ENCODE results near the gene KDM4C.
A peak's percentile ranks its signal among the peaks of the same experiment; 100 is the strongest.
"Not testable (repeated sequence)": the region's sequence is repeated elsewhere in the genome, so short reads cannot be mapped to it uniquely, and the experiment has no call there.

The KDM4C gene

GRCh38 chr9:6766606-6767005, 8.8 kb downstream of the KDM4C start:
- peaks cover 3% of the 10 kb centered on the region for H3K36me3 Mint-ChIP-seq (ENCODE audit: insufficient read depth)
- ATAC-seq (replicated peaks; ENCODE audit: extremely low read depth, poor library complexity, severe bottlenecking) (no peak), DNase-seq (ENCODE audit: low spot score in 2 of 2) (no peak)
- H3K4me1 Mint-ChIP-seq, result peaks cover 49% of the 10 kb centered on the region
- H3K4me3 Mint-ChIP-seq, result no peak overlapping the region
- no peaks in the 10 kb centered on the region for H3K27me3 Mint-ChIP-seq
- H3K9me3 Mint-ChIP-seq, result no peaks in the 10 kb centered on the region
- H3K27ac Mint-ChIP-seq (ENCODE audit: low read depth), result no peak overlapping the region

- not testable (repeated sequence) for H3K4me3 Mint-ChIP-seq; DNase-seq (ENCODE audit: low spot score in 2 of 2); H3K36me3 Mint-ChIP-seq (ENCODE audit: insufficient read depth); H3K9me3 Mint-ChIP-seq; ATAC-seq (replicated peaks; ENCODE audit: extremely low read depth, poor library complexity, severe bottlenecking); H3K27me3 Mint-ChIP-seq
- peaks cover 35% of the 10 kb centered on the region for H3K4me1 Mint-ChIP-seq
- peak overlapping the region; percentile 78 for H3K27ac Mint-ChIP-seq (ENCODE audit: low read depth)
These were observed 10.8 kb downstream of the KDM4C start for GRCh38 chr9:6768587-6768986.

GRCh38 chr9:6771722-6772121, 13.9 kb downstream of the KDM4C start:
- no peak overlapping the region for H3K4me3 Mint-ChIP-seq
- H3K36me3 Mint-ChIP-seq (ENCODE audit: insufficient read depth), result peaks cover 5% of the 10 kb centered on the region
- no peaks in the 10 kb centered on the region for H3K27me3 Mint-ChIP-seq
- no peaks in the 10 kb centered on the region for H3K9me3 Mint-ChIP-seq
- H3K27ac Mint-ChIP-seq (ENCODE audit: low read depth), result no peak overlapping the region
- no peak for ATAC-seq (replicated peaks; ENCODE audit: extremely low read depth, poor library complexity, severe bottlenecking)
- DNase-seq (ENCODE audit: low spot score in 2 of 2), result no peak
- H3K4me1 Mint-ChIP-seq, result peaks cover 22% of the 10 kb centered on the region

GRCh38 chr9:6777213-6777902, 19.6 kb downstream of the KDM4C start:
- Mint-ChIP-seq H3K4me3 (no peak overlapping the region), H3K27me3 (no peaks in the 10 kb centered on the region), H3K9me3 (no peaks in the 10 kb centered on the region), H3K36me3 (ENCODE audit: insufficient read depth) (peaks cover 6% of the 10 kb centered on the region), H3K4me1 (peaks cover 52% of the 10 kb centered on the region), H3K27ac (ENCODE audit: low read depth) (peak overlapping the region; percentile 54)
- DNase-seq (ENCODE audit: low spot score in 2 of 2) (no peak), ATAC-seq (replicated peaks; ENCODE audit: extremely low read depth, poor library complexity, severe bottlenecking) (no peak)

- Mint-ChIP-seq H3K27me3 (no peaks in the 10 kb centered on the region), H3K9me3 (no peaks in the 10 kb centered on the region), H3K4me3 (no peak overlapping the region), H3K36me3 (ENCODE audit: insufficient read depth) (peaks cover 6% of the 10 kb centered on the region), H3K27ac (ENCODE audit: low read depth) (no peak overlapping the region), H3K4me1 (peaks cover 73% of the 10 kb centered on the region)
- ATAC-seq (replicated peaks; ENCODE audit: extremely low read depth, poor library complexity, severe bottlenecking) (no peak), DNase-seq (ENCODE audit: low spot score in 2 of 2) (no peak)
These were observed 21.9 kb downstream of the KDM4C start for GRCh38 chr9:6779417-6780241.

GRCh38 chr9:6780690-6781089, 22.9 kb downstream of the KDM4C start:
- no peaks in the 10 kb centered on the region for H3K9me3 Mint-ChIP-seq
- peak overlapping the region; percentile 12 for H3K27ac Mint-ChIP-seq (ENCODE audit: low read depth)
- no peaks in the 10 kb centered on the region for H3K27me3 Mint-ChIP-seq
- ATAC-seq (replicated peaks; ENCODE audit: extremely low read depth, poor library complexity, severe bottlenecking), result no peak
- H3K36me3 Mint-ChIP-seq (ENCODE audit: insufficient read depth), result peaks cover 4% of the 10 kb centered on the region
- H3K4me3 Mint-ChIP-seq, result no peak overlapping the region
- H3K4me1 Mint-ChIP-seq, result peaks cover 72% of the 10 kb centered on the region
- DNase-seq (ENCODE audit: low spot score in 2 of 2), result no peak

- Mint-ChIP-seq H3K36me3 (ENCODE audit: insufficient read depth) (peaks cover 5% of the 10 kb centered on the region), H3K4me1 (peaks cover 77% of the 10 kb centered on the region), H3K9me3 (no peaks in the 10 kb centered on the region), H3K27me3 (no peaks in the 10 kb centered on the region), H3K27ac (ENCODE audit: low read depth) (peak overlapping the region; percentile 10), H3K4me3 (no peak overlapping the region)
- ATAC-seq (replicated peaks; ENCODE audit: extremely low read depth, poor library complexity, severe bottlenecking) (no peak), DNase-seq (ENCODE audit: low spot score in 2 of 2) (no peak)
These were observed 23.7 kb downstream of the KDM4C start for GRCh38 chr9:6781476-6781875.

- no peaks in the 10 kb centered on the region for H3K27me3 Mint-ChIP-seq
- H3K4me1 Mint-ChIP-seq, result peaks cover 70% of the 10 kb centered on the region
- H3K27ac Mint-ChIP-seq (ENCODE audit: low read depth), result peak overlapping the region; percentile 10
- H3K36me3 Mint-ChIP-seq (ENCODE audit: insufficient read depth), result peaks cover 5% of the 10 kb centered on the region
- DNase-seq (ENCODE audit: low spot score in 2 of 2) (no peak), ATAC-seq (replicated peaks; ENCODE audit: extremely low read depth, poor library complexity, severe bottlenecking) (no peak)
- H3K9me3 Mint-ChIP-seq, result no peaks in the 10 kb centered on the region
- no peak overlapping the region for H3K4me3 Mint-ChIP-seq
These were observed 24.6 kb downstream of the KDM4C start for GRCh38 chr9:6782345-6782744.

GRCh38 chr9:6782981-6783380, 25.2 kb downstream of the KDM4C start:
- no peak for DNase-seq (ENCODE audit: low spot score in 2 of 2)
- H3K4me3 Mint-ChIP-seq, result peak overlapping the region; percentile 12
- H3K27me3 Mint-ChIP-seq, result no peaks in the 10 kb centered on the region

GRCh38 chr9:6783753-6784152, 26.0 kb downstream of the KDM4C start:
- ATAC-seq (replicated peaks; ENCODE audit: extremely low read depth, poor library complexity, severe bottlenecking) (no peak), DNase-seq (ENCODE audit: low spot score in 2 of 2) (no peak)
- Mint-ChIP-seq H3K27ac (ENCODE audit: low read depth) (peak overlapping the region; percentile 3), H3K27me3 (no peaks in the 10 kb centered on the region), H3K4me3 (peak overlapping the region; percentile 12), H3K4me1 (peaks cover 80% of the 10 kb centered on the region), H3K9me3 (no peaks in the 10 kb centered on the region), H3K36me3 (ENCODE audit: insufficient read depth) (peaks cover 5% of the 10 kb centered on the region)

More at GRCh38 chr9:6782981-6783380, 25.2 kb downstream of the KDM4C start:
- ATAC-seq (replicated peaks; ENCODE audit: extremely low read depth, poor library complexity, severe bottlenecking), result no peak
- H3K9me3 Mint-ChIP-seq, result no peaks in the 10 kb centered on the region
- peak overlapping the region; percentile 3 for H3K27ac Mint-ChIP-seq (ENCODE audit: low read depth)
- peaks cover 5% of the 10 kb centered on the region for H3K36me3 Mint-ChIP-seq (ENCODE audit: insufficient read depth)
- peaks cover 72% of the 10 kb centered on the region for H3K4me1 Mint-ChIP-seq

GRCh38 chr9:6785682-6786081, 27.9 kb downstream of the KDM4C start:
- H3K27me3 Mint-ChIP-seq, result no peaks in the 10 kb centered on the region
- H3K4me3 Mint-ChIP-seq, result no peak overlapping the region
- peaks cover 6% of the 10 kb centered on the region for H3K36me3 Mint-ChIP-seq (ENCODE audit: insufficient read depth)
- peaks cover 68% of the 10 kb centered on the region for H3K4me1 Mint-ChIP-seq
- no peak for ATAC-seq (replicated peaks; ENCODE audit: extremely low read depth, poor library complexity, severe bottlenecking)
- H3K9me3 Mint-ChIP-seq, result no peaks in the 10 kb centered on the region
- no peak for DNase-seq (ENCODE audit: low spot score in 2 of 2)
- H3K27ac Mint-ChIP-seq (ENCODE audit: low read depth), result peak overlapping the region; percentile 7

GRCh38 chr9:6787793-6788161, 30.0 kb downstream of the KDM4C start:
- H3K4me1 Mint-ChIP-seq, result peaks cover 55% of the 10 kb centered on the region
- H3K27ac Mint-ChIP-seq (ENCODE audit: low read depth), result no peak overlapping the region
- no peak for ATAC-seq (replicated peaks; ENCODE audit: extremely low read depth, poor library complexity, severe bottlenecking)
- no peaks in the 10 kb centered on the region for H3K9me3 Mint-ChIP-seq
- H3K4me3 Mint-ChIP-seq, result no peak overlapping the region
- no peak for DNase-seq (ENCODE audit: low spot score in 2 of 2)
- peaks cover 8% of the 10 kb centered on the region for H3K36me3 Mint-ChIP-seq (ENCODE audit: insufficient read depth)
- H3K27me3 Mint-ChIP-seq, result no peaks in the 10 kb centered on the region
